ENCODE results near the gene IRF2BPL.
A peak's percentile ranks its signal among the peaks of the same experiment; 100 is the strongest.

DNA sequence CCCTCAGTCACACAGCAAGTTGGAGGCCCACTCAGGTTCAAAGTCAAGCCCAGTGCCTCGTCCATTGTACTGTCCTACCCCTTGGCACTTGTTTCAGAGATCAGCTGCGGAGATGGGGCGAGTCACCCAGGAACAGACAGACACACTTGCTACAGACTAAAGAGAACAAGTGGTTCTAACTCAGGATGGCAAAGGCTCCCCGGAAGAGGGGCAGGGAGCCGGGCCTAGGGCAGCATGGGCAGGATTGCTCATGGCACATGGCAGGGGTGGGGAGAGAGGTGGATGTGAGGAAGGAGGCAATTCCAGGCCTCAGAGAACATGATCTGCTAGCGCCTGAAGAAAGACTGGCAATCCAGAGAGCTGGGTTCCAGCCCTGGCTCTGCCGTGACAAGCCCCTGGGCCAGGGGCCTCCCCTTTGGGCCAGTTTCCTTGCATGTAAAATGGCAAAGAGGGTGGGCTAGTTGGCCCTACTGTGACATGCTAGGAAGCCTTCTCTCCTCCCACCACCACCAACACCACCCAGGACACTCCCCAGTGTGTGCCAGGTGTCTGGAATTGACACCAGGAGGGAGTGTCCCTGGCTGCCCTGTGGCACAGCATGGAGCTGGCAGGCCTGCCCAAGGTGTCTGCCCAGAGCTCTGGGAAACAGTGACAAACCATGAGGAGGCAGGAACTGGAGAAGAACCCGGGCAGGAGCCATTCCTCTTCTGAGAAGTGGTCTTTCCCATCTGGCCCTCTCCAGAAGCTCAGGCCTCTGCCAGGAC lies 24.0 kb upstream of the IRF2BPL start:
- TF ChIP-seq CTCF (optimal IDR thresholded peaks at IDR 0.05 in 1 of 3, IDR thresholded peaks at IDR 0.05 in 1 of 3, conservative IDR thresholded peaks at IDR 0.05 in 1 of 3; ENCODE audit: extremely low read depth in 1 of 3, insufficient read depth in 2 of 3, low read length in 3 of 3) (no peak), EZH2 (IDR thresholded peaks at IDR 0.05; ENCODE audit: low read length) (peak; percentile 22)
